Measurements from ENCODE around the gene CASZ1. TPM values are rescaled to one million over a fixed set of nuclear protein-coding genes. Genes with fewer than 3 reads are reported as not detected.

CASZ1 gene
- total RNA-seq, 1 donor from 2014 or later = 4.0 TPM

GRCh38 chr1:10638559-10639005, 157.9 kb downstream of the CASZ1 start:
- DNase-seq (ENCODE audit: low read depth) (no peak), FAIRE-seq (no peak)
- H2AFZ ChIP-seq (ENCODE audit: low read depth, low read length) = peak overlapping the region; percentile 10
- no peak overlapping the region for H3K27ac ChIP-seq (ENCODE audit: low read depth, low read length)
- no peaks in the 10 kb centered on the region for H3K9me3 Mint-ChIP-seq (ENCODE audit: unreplicated experiment)
- no peak overlapping the region for H3K4me3 Mint-ChIP-seq (ENCODE audit: unreplicated experiment)
- H3K4me1 Mint-ChIP-seq (ENCODE audit: low read depth, unreplicated experiment) = no peaks in the 10 kb centered on the region
- H3K36me3 Mint-ChIP-seq (ENCODE audit: low read depth, unreplicated experiment) = no peaks in the 10 kb centered on the region
- no peak overlapping the region for H3K27ac Mint-ChIP-seq (ENCODE audit: unreplicated experiment)
- H3K4me2 ChIP-seq (ENCODE audit: low read length) = peak overlapping the region; percentile 66
- H3K27me3 ChIP-seq (ENCODE audit: insufficient read depth, low read length) = peaks cover 8% of the 10 kb centered on the region
- no peaks in the 10 kb centered on the region for H3K36me3 ChIP-seq (ENCODE audit: insufficient read depth, low read length)
- TF ChIP-seq EZH2 (IDR thresholded peaks at IDR 0.05; ENCODE audit: insufficient read depth, low read length) = peak; percentile 64
- TF ChIP-seq CTCF (IDR thresholded peaks at IDR 0.05; ENCODE audit: insufficient read depth, low read depth, low read length) = no peak
- H3K79me2 ChIP-seq (ENCODE audit: insufficient read depth, low read length) = no peaks in the 10 kb centered on the region
- peaks cover 6% of the 10 kb centered on the region for H3K9me3 ChIP-seq (ENCODE audit: insufficient read depth, low read depth, low read length)
- H4K20me1 ChIP-seq (ENCODE audit: insufficient read depth, low read length) = no peaks in the 10 kb centered on the region
- no peak overlapping the region for H3K9ac ChIP-seq (ENCODE audit: low read length)
- peaks cover 6% of the 10 kb centered on the region for H3K27me3 Mint-ChIP-seq (ENCODE audit: low read depth, unreplicated experiment)
- peak overlapping the region; percentile 23 for H3K4me3 ChIP-seq (ENCODE audit: insufficient read depth, low read depth, low read length)
- H3K4me1 ChIP-seq (ENCODE audit: insufficient read depth, low read length) = no peaks in the 10 kb centered on the region

GRCh38 chr1:10637834-10638558, 158.4 kb downstream of the CASZ1 start:
- Mint-ChIP-seq H3K9me3 (ENCODE audit: unreplicated experiment) (no peaks in the 10 kb centered on the region), H3K4me3 (ENCODE audit: unreplicated experiment) (no peak overlapping the region), H3K27me3 (ENCODE audit: low read depth, unreplicated experiment) (peaks cover 6% of the 10 kb centered on the region), H3K36me3 (ENCODE audit: low read depth, unreplicated experiment) (no peaks in the 10 kb centered on the region), H3K4me1 (ENCODE audit: low read depth, unreplicated experiment) (no peaks in the 10 kb centered on the region), H3K27ac (ENCODE audit: unreplicated experiment) (no peak overlapping the region)
- no peak for TF ChIP-seq CTCF (IDR thresholded peaks at IDR 0.05; ENCODE audit: insufficient read depth, low read depth, low read length)
- TF ChIP-seq EZH2 (IDR thresholded peaks at IDR 0.05; ENCODE audit: insufficient read depth, low read length) = peak; percentile 91
- H3K4me1 ChIP-seq (ENCODE audit: insufficient read depth, low read length) = no peaks in the 10 kb centered on the region
- peaks cover 6% of the 10 kb centered on the region for H3K9me3 ChIP-seq (ENCODE audit: insufficient read depth, low read depth, low read length)
- H3K9ac ChIP-seq (ENCODE audit: low read length) = no peak overlapping the region
- peak overlapping the region; percentile 66 for H3K4me2 ChIP-seq (ENCODE audit: low read length)
- H3K4me3 ChIP-seq (ENCODE audit: insufficient read depth, low read depth, low read length) = peak overlapping the region; percentile 23
- DNase-seq (ENCODE audit: low read depth) (no peak), FAIRE-seq (no peak)
- no peaks in the 10 kb centered on the region for H3K36me3 ChIP-seq (ENCODE audit: insufficient read depth, low read length)
- H3K27ac ChIP-seq (ENCODE audit: low read depth, low read length) = no peak overlapping the region
- H3K79me2 ChIP-seq (ENCODE audit: insufficient read depth, low read length) = no peaks in the 10 kb centered on the region
- H4K20me1 ChIP-seq (ENCODE audit: insufficient read depth, low read length) = no peaks in the 10 kb centered on the region
- H3K27me3 ChIP-seq (ENCODE audit: insufficient read depth, low read length) = peaks cover 8% of the 10 kb centered on the region
- peak overlapping the region; percentile 10 for H2AFZ ChIP-seq (ENCODE audit: low read depth, low read length)

GRCh38 chr1:10637400-10637799, 159.0 kb downstream of the CASZ1 start:
- Mint-ChIP-seq H3K27me3 (ENCODE audit: low read depth, unreplicated experiment) (peaks cover 6% of the 10 kb centered on the region), H3K27ac (ENCODE audit: unreplicated experiment) (no peak overlapping the region), H3K4me3 (ENCODE audit: unreplicated experiment) (no peak overlapping the region), H3K9me3 (ENCODE audit: unreplicated experiment) (no peaks in the 10 kb centered on the region), H3K36me3 (ENCODE audit: low read depth, unreplicated experiment) (no peaks in the 10 kb centered on the region), H3K4me1 (ENCODE audit: low read depth, unreplicated experiment) (no peaks in the 10 kb centered on the region)
- H2AFZ ChIP-seq (ENCODE audit: low read depth, low read length) = no peak overlapping the region
- H3K4me2 ChIP-seq (ENCODE audit: low read length) = no peak overlapping the region
- H4K20me1 ChIP-seq (ENCODE audit: insufficient read depth, low read length) = no peaks in the 10 kb centered on the region
- H3K9me3 ChIP-seq (ENCODE audit: insufficient read depth, low read depth, low read length) = peaks cover 6% of the 10 kb centered on the region
- H3K4me1 ChIP-seq (ENCODE audit: insufficient read depth, low read length) = no peaks in the 10 kb centered on the region
- no peak for DNase-seq (ENCODE audit: low read depth)
- H3K4me3 ChIP-seq (ENCODE audit: insufficient read depth, low read depth, low read length) = no peak overlapping the region
- H3K9ac ChIP-seq (ENCODE audit: low read length) = no peak overlapping the region
- FAIRE-seq = no peak
- no peak overlapping the region for H3K27ac ChIP-seq (ENCODE audit: low read depth, low read length)
- H3K27me3 ChIP-seq (ENCODE audit: insufficient read depth, low read length) = peaks cover 8% of the 10 kb centered on the region
- TF ChIP-seq CTCF (IDR thresholded peaks at IDR 0.05; ENCODE audit: insufficient read depth, low read depth, low read length) = no peak
- TF ChIP-seq EZH2 (IDR thresholded peaks at IDR 0.05; ENCODE audit: insufficient read depth, low read length) = no peak
- H3K36me3 ChIP-seq (ENCODE audit: insufficient read depth, low read length) = no peaks in the 10 kb centered on the region
- H3K79me2 ChIP-seq (ENCODE audit: insufficient read depth, low read length) = no peaks in the 10 kb centered on the region
